Measurements from ENCODE around the gene KRTAP4-7.
"Not testable (repeated sequence)": the region's sequence is repeated elsewhere in the genome, so short reads cannot be mapped to it uniquely, and the experiment has no call there.

DNA sequence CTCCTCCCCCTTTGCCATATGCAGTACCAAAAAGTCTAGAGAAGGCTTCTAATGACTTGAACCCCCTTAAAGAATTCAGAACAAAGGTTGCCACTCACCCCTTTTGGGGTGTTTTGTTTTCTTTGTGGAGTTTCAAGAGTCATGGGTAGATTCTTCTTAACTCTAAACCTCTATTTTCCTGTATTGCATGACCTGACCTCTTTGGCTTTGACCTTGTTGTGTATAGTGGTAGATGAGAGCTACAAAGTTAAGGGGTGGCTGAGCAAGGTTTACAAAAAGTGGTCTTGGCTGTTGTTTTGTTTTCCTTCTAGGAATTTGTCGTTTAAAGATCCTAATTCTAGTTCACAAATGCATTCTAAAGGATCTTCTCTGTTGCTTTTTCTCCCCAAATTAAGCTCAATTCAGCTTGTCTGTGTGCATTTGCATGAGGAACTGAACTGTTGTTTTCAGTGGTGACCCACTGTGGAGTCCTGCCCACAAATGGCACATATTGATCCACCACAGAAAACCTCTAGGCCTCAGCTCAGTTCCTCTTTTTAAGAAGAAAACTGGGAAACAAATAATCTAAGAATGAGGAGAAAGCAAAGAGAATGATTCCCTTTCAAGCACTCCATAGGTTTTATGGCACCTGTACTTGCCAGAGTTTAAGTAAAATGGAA lies 24.9 kb downstream of the KRTAP4-7 start:
- TF ChIP-seq POLR2A (IDR thresholded peaks at IDR 0.05; ENCODE audit: borderline replicate concordance, extremely low read depth, insufficient read depth, insufficient read length); ZNF274 (IDR thresholded peaks at IDR 0.05; ENCODE audit: low read depth, low read length); YY1 (IDR thresholded peaks at IDR 0.05; ENCODE audit: extremely low read depth, insufficient replicate concordance, low read depth, low read length); POLR2AphosphoS5 (IDR thresholded peaks at IDR 0.05; ENCODE audit: low read depth, low read length); EZH2 (IDR thresholded peaks at IDR 0.05); SRF (IDR thresholded peaks at IDR 0.05; ENCODE audit: low read depth); ATF3 (IDR thresholded peaks at IDR 0.05): not testable (repeated sequence)
- TF ChIP-seq, protein P1, sequence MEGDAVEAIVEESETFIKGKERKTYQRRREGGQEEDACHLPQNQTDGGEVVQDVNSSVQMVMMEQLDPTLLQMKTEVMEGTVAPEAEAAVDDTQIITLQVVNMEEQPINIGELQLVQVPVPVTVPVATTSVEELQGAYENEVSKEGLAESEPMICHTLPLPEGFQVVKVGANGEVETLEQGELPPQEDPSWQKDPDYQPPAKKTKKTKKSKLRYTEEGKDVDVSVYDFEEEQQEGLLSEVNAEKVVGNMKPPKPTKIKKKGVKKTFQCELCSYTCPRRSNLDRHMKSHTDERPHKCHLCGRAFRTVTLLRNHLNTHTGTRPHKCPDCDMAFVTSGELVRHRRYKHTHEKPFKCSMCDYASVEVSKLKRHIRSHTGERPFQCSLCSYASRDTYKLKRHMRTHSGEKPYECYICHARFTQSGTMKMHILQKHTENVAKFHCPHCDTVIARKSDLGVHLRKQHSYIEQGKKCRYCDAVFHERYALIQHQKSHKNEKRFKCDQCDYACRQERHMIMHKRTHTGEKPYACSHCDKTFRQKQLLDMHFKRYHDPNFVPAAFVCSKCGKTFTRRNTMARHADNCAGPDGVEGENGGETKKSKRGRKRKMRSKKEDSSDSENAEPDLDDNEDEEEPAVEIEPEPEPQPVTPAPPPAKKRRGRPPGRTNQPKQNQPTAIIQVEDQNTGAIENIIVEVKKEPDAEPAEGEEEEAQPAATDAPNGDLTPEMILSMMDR (IDR thresholded peaks at IDR 0.05 in 2 of 3, conservative IDR thresholded peaks at IDR 0.05 in 1 of 3; ENCODE audit: borderline replicate concordance in 1 of 3, insufficient read depth in 1 of 3, low read depth in 2 of 3, low read length in 2 of 3) = not testable (repeated sequence)

Data from HCT116 (cell line).